GM19043 (cell line): ENCODE data around the gene REPS1.
"Not testable (repeated sequence)": the region's sequence is repeated elsewhere in the genome, so short reads cannot be mapped to it uniquely, and the experiment has no call there.

Experiments
- ATAC-seq: cut with Tn5 transposase; IDR thresholded peaks from one replicate; pipeline ENCODE4 v1.9.1; 2021; ENCODE audit warnings: low read depth; ENCODE audit not compliant: unreplicated experiment

The REPS1 gene

GRCh38 chr6:139007428-139007827, 19.4 kb upstream of the REPS1 start:
- no peak for ATAC-seq

- ATAC-seq: no peak
Observed at GRCh38 chr6:139006477-139006876, 18.4 kb upstream of the REPS1 start.

GRCh38 chr6:139003751-139004150, 15.7 kb upstream of the REPS1 start:
- no peak for ATAC-seq

DNA sequence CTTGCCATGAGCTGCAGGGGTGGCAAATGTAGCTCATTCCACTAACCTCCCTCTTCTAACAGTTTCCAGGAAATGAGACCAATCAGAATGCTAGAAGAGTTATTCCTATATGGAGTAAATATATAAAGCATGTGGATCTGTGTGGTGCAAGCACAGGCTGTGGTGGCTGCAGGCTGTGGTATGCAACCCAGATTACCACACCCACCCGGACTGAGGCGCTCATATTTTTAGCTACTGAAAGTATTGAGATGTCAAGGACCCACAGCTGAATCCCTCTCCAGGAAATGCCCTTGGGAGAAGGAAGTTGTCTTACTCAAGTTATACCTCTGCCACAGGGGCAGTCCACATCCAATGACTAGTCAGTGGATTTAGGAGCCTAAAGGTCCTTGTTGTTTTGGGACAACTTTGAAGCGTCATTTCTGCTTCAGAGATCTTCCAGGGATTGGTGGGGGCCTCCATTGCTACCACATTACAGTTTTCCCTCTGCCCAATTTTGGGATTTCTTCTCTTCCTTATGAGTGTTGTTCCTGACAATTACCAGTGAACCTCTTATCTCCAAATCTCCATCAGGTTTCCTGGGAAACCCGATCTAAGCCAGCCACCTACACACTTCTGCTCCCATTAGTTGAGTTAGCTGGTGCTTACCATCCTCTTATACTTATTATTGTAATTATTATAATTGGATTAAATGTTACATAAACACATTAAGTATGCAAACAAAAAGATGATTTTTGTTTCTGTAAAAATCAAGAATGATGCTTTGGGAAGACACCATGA, 12.1 kb upstream of the REPS1 start:
- ATAC-seq: no peak

DNA sequence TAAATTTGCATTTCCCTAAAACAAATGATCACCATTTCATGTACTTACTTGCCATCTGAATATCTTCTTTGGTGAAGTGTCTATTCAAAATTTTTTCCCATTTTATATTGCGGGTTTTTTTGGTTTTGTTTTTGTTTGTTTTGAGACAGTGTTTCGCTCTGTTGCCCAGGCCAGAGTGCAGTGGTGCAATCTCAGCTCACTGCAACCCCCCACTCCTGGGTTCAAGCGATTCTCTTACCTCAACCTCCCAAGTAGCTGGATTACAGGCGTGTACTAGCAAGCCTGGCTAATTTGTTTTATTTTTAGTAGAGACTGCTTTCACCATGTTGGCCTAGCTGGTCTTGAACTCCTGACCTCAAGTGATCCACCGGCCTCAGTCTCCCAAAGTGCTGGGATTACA, 9.1 kb upstream of the REPS1 start:
- ATAC-seq: no peak

GRCh38 chr6:138996524-138996923, 8.5 kb upstream of the REPS1 start:
- ATAC-seq: no peak

DNA sequence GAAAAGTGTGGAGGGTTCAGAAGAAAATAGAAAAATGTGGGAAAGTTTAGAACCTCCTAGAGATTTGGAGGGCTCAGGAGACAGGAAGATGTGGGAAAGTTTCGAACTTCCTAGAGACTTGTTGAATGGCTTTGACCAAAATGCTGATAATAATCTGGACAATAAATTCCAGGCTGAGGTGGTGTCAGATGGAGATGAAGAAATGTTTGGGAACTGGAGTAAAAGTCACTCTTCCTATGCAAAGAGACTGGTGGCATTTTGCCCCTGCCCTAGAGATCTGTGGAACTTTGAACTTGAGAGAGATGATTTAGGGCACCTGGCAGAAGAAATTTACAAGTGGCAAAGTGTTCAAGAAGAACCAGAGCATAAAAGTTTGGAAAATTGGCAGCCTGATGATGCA, 5.4 kb upstream of the REPS1 start:
- not testable (repeated sequence) for ATAC-seq

- ATAC-seq: not testable (repeated sequence)
Observed at GRCh38 chr6:138992965-138993364, 4.9 kb upstream of the REPS1 start.

- no peak for ATAC-seq
Observed at GRCh38 chr6:138991206-138991605, 3.2 kb upstream of the REPS1 start.

GRCh38 chr6:138989098-138989983, 1.3 kb upstream of the REPS1 start:
- no peak for ATAC-seq

GRCh38 chr6:138988469-138988834, 399 bp upstream of the REPS1 start:
- ATAC-seq: peak; percentile 11

DNA sequence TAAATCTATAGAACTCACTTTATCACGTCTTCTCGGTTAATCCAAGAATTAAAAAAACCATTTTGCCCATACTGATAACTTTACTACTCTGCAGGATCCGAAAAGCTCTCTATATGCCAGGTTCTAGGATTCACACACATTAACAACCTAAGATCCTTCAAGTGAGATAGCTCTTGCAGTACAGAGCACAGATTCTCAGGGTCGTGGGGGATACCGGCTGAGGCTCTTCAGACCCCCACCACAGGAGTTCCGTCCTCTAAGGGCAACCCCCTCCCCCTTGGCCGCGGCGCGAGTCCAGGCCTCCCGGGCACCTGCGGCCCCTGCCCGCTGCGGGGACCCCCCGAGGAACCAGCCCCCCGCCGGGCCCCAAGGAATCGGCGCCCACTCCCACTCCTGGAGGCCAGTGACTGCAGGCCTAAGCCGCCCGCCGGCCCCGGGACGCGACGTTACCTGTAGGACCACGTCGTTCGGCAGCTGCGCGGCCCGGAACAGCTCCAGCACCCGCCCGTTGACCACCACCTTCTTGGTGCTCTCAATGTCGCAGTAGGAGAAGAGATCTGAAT, 892 bp downstream of the REPS1 start:
- no peak for ATAC-seq

DNA sequence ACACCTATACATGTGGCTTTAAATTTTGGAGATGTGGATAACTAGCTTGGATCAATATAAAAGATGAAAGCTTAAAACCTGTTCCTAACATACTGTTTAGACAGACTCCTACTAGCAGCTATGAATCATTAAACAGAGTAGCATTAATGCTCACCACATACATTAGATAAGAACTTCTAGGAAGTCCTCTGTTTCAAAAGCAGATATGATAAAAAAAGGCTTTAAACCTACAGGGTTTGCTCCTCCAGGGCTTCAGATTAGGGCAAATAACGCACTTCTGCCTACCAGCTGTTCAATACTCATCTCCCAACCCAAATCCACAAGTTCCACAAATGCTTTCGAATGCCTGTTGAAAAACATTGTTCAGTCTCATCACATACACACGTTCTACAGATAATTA, 1.5 kb downstream of the REPS1 start:
- ATAC-seq: no peak

- ATAC-seq: no peak
Observed at GRCh38 chr6:138981416-138981815, 6.6 kb downstream of the REPS1 start.

DNA sequence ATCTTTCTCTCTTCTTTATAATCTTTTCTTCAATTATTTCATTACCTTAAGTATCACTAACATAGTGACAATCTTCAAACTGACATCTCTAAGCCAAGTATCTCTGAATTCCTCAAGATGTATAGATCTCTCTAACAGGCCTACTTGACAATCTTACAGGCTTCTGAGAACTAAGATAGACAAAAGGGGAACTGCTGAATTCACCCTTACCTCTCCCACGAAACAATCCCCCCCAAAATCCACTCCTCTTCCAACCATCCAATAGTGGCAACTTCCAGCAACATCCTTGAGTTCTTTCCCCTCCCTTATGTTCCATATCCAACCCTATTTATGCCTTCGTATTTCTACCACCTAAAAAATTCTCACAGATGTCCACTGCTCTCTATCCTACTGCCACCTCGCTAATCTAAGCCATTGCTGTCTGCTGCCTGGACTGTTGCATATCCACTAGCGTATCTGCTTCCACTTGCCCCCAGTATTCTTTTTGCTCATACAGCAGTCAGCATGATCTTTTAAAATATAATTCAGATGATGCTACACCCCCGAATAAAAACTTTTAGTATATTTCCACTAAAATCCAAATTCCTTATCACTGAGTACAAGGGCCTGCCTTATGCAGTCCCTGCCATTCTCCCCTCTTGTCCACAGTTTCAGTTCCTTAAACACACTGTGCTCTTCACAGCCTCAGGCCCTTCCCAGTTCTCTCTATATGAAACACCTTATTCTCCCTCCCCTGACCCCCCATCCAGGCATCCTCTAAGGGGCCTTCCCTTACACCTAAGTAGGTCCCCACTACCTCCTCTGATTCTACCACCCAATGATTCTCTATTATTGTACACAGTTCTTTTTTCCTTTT, 8.0 kb downstream of the REPS1 start:
- peak; percentile 46 for ATAC-seq

GRCh38 chr6:138979365-138979764, 8.7 kb downstream of the REPS1 start:
- ATAC-seq: no peak

- no peak for ATAC-seq
Observed at GRCh38 chr6:138978229-138978628, 9.8 kb downstream of the REPS1 start.

DNA sequence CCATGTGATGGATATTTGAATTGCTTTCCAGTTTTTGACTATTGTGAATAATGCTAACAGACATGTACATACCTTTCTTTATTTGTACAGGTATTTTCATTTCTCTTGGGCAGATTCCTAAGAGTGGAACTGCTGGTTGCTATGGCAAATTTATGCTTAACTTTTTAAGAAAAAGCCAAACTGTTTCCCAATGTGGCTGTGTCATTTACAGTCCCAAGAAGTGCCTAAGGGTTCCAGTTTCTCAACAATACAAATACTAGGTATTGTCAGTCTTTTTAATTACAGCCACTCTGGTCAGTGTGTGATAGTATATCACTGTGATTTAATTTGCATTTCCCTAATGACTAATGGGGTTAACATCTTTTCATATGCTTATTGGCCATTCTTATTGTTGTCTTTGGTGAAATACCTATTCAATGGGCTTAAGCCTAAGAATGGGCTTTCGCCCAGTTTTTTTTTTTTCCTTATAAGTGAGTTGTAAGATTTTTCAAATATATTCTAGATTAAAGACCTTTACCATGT, 10.3 kb downstream of the REPS1 start:
- ATAC-seq: no peak

DNA sequence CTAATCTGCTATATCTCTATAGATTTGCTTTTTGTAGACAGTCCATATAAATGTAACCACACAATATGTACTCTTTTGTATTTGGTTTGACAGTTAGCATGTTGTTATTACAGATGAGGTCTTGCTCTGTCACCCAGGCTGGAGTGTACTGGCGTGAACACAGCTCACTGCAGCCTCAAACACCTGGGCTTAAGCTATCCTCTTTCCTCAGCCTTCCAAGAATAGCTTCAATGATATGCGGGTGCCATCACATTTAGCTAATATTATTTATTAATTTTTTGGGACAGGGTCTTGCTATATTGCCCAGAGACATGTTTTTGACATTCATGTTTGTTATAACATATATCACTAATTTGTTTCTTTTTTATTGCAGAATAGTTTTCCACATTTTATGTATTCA, 10.8 kb downstream of the REPS1 start:
- ATAC-seq: no peak

GRCh38 chr6:138975815-138976214, 12.2 kb downstream of the REPS1 start:
- ATAC-seq: no peak
